HFF-Myc (cell line): ENCODE data around the gene GRIA4.

Experiments used
- DNase-seq: peaks from one replicate; pipeline ENCODE4 v3.0.0-alpha.2; 2011; ENCODE audit warnings: low read depth; ENCODE audit errors: extremely low read depth
- H3K4me3 ChIP-seq: replicated peaks from 2 replicates; pipeline ENCODE4 v1.5.1; 2011; ENCODE audit warnings: low read depth, mild to moderate bottlenecking, control low read depth, low read length
- CTCF ChIP-seq: IDR thresholded peaks from 2 replicates; pipeline ENCODE4 v1.5.1; 2012; ENCODE audit warnings: mild to moderate bottlenecking, low read depth, low read length, control low read depth; ENCODE audit errors: missing control alignments

Gene GRIA4

DNA sequence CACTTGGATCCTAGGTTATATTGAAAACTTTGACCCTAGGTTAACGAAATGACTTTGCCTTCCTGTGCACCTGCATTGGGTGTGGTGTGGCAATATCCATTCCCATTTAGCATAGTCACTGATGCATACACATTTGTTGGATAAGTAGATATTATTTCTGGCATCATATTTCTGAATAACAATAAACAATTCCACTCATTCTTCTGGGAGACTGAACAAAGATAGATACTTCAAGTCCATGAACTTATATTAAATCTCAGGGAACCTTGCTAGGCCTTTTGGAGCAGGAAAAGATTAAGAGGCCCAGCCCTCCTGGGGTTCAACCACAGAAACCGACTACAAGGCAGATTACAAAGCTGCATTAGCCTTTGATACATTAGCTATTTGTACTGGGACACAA is 293.2 kb downstream of the GRIA4 start:
- DNase-seq: no peak
- TF ChIP-seq CTCF: no peak
- no peak overlapping the region for H3K4me3 ChIP-seq

DNA sequence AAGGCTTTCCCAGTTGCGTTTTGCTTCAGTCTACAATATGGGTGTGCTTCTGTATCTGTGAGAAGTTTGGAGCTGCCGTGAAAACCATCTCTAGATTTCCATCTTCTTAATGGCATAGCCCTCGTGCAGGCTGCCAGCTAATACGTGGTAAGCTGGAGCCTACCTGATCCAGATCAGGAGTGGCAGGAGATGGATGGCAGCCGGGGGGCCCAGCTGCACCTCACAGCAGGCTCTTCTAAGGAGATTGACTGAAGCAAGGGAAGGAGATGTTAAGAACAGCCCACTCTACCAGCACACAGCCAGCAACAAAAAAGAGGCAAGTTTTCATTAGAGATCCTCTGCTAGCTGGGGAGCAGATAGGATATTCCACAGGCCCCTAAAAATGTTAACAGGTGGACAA is 296.6 kb downstream of the GRIA4 start:
- no peak overlapping the region for H3K4me3 ChIP-seq
- no peak for TF ChIP-seq CTCF
- no peak for DNase-seq

GRCh38 chr11:105907319-105907718 is 297.4 kb downstream of the GRIA4 start:
- no peak for TF ChIP-seq CTCF
- no peak for DNase-seq
- H3K4me3 ChIP-seq: no peak overlapping the region

DNA sequence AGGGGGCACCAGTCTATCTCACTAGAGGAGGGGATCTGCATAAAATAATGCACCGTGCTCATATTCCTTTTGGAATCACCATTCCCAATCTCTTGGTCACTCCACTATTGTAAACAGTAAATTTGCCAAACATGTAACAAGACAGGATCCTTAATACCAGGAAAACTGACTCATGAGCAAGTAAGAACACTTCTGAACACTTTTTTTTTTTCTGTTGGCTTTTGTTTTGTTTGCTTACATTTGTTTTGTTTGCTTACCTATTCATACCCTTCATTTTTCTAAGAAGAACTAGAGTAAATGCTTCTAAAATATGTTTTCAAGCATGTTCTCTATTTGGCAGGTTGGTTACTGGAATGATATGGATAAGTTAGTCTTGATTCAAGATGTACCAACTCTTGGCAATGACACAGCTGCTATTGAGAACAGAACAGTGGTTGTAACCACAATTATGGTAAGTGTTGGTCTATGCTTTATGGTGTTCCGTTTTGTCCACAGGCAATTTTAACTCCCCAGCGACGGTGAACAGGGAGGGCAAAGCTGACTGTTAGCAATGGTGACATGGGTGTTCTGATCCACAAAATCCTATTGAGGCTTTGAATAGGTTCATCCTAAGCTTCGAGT is 300.3 kb downstream of the GRIA4 start:
- no peak for DNase-seq
- no peak for TF ChIP-seq CTCF
- H3K4me3 ChIP-seq: no peak overlapping the region

DNA sequence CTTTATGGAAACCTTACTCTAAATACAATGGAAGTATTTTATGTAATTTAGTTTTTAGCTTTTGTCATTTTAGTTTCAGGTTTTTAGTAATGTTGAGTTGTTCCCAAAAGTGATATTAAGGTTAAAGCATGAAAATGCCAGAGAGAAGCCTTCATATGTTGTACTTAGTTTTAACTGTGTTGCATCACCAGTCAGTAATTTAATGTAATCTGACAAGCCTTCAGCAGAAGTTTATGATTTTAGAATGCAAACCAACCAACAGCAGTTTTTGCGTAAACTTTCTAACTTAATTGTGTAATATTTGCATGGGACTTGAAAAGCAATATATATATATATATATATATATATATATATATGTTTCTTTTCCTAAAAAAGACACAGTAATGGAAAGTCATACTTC is 301.6 kb downstream of the GRIA4 start:
- TF ChIP-seq CTCF: no peak
- no peak overlapping the region for H3K4me3 ChIP-seq
- no peak for DNase-seq

DNA sequence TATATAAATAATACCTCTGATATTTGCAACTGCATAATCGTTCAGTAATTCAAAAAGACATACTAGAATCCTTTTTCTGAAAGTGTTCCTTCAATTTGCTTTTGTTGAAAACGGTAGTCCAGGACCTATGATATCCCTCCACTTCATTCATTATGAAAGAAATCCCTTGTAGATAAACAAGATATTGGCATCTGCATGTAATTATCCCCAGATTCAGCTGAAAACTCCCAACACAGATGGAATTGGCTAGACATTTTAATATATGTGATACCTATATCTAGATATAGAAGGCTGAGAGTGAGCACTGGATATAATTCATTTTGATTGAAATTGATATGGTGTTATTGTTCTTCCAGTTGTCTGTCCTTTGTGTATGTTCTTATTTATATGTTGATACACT is 302.8 kb downstream of the GRIA4 start:
- TF ChIP-seq CTCF: no peak
- H3K4me3 ChIP-seq: no peak overlapping the region
- DNase-seq: no peak

DNA sequence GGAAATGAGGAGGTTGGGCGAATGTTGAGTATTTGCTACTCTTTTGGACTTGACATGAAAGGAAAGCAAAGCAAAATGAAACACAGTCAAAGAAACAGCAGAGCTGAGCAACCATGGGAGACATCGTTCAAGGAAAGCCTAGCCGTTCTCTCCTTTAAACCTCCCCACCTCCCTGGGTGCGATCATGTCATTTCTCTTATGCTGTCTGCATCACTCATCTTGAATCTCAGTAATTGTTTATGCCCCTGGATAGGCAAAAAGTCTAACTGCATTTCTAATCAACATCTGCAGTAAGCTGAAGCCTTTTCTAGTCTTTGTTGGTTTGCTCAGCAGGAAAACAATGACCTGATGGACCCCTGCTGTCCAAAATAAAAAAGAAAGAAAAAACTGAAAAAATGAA is 305.1 kb downstream of the GRIA4 start:
- DNase-seq: no peak
- no peak overlapping the region for H3K4me3 ChIP-seq
- no peak for TF ChIP-seq CTCF
